Ecto neural progenitor cell (in vitro differentiated cells): Measurements from ENCODE around the gene DNASE1L2.

Experiments
- DNase-seq: peaks from one replicate; pipeline ENCODE4 v3.0.0-alpha.2; 2018; ENCODE audit warnings: low spot score

DNASE1L2 gene

DNA sequence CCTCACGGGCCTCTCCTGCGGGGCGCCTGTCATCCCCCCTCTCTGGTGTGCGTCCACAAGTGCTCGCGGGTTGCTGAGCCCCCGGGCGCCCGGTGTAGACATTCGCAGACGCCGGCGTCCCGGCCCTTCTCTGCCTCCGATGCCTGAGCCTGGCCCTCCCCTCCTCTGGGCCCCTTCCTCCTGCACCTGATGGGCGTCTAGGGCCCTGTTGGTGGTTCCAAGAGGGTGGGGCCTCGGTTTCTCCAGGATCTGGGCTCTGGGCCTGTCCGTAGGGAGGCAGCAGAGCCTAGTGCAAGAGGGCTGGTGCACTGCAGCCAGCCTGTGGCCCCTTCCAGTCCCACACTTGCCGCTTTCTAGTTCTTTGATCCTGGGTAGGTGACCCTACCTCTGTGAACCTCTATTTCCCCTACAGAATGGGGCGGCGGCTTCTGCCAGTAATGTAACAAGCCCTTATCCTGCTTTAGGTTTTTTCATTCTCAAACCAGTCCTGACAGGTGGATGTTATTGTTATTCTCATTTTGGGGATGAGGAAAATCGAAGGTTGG, 12.2 kb upstream of the DNASE1L2 start:
- DNase-seq = no peak

DNA sequence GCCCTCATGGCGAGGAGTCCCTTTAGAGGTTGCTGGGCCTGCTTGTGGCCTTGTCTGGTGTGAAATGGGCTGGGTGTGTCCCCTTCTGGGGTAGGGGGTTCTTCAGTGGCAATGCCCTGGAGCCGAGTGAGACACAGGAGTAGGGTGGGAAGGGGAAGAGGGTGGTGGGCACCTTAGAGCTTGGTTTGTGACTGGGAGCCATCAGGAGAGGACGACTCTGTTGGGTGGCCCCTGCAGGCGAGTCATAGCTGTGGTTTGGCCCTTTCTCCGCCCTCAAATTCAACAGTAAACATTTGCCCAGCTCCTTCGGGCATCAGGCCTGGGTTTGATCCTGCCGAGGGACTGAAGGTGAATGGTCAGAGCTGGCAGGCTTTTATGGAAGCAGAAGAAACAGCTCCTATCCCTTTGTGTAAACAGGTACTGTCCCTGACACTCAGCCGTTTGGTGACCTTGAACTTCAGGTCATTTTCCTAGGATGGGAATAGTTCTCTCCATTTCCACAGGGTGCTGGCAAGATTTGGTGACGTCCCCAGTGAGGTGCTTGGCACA, 9.9 kb upstream of the DNASE1L2 start:
- no peak for DNase-seq

DNA sequence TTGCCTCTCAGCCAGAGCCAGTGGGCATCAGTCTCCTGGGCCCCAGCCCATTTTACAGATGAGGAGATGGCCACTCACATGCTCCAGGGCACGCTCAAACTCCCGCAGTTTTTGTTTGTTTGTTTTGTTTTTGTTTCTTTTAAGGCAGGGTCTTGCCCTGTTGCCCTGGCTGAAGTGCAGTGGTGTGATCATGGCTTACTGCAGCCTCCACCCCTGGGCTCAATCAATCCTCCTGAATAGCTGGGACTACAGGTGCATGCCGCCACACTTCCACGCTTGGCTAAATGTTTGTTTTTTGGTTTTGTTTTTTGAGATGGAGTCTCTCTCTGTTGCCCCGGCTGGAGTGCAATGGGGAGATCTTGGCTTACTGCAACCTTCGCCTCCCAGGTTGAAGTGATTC, 9.3 kb upstream of the DNASE1L2 start:
- DNase-seq = no peak

DNA sequence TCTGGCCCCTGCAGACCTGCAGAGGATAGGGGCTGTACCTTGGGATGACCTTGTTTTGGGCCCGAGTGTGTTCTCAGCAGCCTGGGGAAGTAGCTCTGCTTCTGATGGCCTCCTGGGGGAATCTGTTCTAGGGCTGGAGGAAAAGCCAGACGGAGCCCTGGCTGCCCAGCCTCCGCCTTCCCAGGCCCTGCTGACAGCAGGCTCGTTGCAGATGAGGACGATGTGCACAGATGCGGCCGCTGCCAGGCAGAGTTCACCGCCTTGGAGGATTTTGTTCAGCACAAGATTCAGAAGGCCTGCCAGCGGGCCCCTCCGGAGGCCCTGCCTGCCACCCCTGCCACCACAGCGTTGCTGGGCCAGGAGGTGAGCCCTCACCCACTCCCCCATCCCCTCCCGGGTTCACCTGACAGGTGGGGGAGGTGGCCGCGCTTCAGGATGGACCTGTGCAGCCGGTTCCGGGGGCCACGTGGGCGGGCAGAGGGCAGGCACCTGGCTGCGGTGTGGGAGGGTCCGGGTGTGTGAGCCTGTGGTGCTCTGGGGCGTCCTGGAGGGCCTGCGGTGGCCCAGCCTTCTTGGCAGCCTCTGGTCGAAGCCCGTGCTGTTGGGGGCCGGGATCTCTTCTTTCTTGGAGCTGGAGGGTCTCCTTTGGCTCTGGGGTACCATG, 8.0 kb upstream of the DNASE1L2 start:
- no peak for DNase-seq

DNA sequence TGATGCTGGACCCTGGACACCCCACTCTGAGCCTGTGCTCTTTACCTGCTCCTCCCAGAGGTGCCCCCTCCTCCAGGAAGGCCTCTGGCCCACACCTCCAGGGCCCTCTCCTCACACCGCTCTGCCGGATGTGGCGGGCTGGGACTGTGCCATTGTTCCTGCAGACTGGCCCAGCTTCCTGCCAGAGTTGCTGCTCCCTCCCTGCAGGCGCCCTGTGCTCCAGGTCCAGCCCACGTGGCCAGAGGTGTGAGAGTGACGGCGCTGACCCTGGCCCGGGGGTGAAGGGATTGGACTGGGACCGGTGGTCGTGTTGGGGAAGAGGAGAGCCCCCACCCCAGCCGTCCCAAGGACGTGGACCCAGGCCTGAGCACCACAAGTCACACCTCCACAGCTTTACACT, 7.2 kb upstream of the DNASE1L2 start:
- DNase-seq = no peak

DNA sequence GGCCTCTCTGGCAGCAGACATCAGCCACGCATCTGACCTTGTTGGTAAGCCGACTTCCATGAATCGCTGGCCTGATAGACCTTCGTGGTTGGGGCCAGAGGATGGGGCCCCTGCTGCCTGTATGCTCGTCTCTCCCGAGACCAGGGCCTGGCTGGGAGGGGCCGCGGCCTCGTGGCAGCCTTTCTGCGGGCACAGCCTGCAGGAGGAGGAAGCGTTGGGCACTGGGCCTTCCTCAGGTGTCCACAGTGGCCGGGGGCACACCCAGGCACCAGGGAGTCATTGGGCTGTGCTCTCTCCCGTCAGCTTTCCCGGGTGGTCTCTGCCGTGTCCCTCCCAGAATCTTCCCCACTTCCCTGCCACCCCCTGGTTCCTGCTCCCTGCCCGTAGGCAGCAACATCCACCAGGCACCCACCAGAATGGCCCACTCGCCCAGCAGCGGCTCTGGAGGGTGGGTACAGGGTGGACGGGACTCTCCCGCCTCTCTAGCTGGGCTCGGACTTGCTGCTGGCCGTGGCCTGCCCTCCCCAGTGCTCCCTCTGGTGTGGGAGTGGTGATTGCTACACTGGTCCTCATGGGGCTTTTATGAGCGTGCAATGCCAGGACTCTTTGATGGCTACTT, 6.5 kb upstream of the DNASE1L2 start:
- DNase-seq = no peak

DNA sequence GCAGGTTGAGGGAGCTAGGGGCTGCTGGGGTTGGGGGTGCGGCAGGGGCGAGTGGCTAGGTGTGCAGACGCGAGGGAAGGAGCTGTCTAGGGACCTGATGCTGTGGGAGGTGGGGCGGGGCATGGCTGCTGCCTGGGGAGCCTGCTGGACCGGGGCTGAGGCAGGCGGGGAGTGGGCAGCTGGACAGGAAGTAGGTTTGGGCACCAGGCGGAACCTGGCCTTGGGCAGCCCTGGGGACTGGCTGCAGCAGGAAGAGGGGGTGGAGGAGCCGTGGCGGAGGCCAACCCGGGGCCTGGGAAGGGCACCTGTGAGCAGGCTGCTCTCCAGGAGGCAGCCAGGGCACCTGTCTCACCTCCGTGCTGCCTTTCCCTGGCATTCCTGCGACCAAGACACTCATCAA, 5.9 kb upstream of the DNASE1L2 start:
- DNase-seq = no peak

DNA sequence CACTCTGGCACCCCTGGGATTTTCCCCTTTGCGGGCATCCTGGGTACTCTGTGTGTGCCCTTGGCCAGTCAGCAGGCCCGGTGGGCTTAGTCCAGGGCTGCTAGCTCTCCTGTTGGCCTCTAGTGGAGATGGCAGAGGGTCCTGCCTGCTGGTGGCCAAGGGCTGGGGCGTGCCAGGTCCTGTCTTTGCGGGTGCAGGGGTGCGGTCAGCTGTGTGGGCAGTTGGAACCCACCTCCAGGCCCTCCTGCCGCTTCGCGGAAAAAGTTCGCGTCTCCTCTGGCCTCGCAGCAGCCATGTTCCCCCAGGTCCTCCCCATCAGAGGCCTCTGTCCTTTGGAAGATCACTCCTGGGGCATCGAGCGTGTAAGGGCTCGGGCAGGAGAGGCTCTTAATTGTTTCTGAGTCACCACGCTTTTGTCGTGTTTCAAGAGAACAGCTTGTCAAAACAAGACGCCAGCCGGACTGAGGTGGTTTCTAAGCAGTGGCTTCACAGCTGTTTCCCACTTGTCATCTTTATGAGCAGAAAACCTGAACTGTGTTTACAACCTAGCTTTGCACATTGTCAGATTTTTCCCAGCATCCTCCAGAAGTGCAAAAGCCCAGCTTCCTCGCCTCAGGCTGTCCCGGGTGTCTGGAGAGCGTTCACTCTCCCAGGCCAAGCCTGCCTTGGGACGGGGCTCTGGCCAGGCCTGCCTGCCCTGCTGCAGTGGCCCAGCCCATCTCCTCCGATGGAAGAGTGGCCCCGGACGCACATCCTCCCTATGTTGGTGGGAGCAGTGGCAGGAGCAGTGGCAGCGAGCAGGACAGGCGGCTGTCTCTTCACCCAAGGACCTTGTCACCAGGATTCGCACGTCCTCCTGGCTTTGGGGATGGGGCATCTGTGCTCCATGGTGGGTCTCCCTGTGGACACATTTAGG, 5.0 kb upstream of the DNASE1L2 start:
- no peak for DNase-seq

DNA sequence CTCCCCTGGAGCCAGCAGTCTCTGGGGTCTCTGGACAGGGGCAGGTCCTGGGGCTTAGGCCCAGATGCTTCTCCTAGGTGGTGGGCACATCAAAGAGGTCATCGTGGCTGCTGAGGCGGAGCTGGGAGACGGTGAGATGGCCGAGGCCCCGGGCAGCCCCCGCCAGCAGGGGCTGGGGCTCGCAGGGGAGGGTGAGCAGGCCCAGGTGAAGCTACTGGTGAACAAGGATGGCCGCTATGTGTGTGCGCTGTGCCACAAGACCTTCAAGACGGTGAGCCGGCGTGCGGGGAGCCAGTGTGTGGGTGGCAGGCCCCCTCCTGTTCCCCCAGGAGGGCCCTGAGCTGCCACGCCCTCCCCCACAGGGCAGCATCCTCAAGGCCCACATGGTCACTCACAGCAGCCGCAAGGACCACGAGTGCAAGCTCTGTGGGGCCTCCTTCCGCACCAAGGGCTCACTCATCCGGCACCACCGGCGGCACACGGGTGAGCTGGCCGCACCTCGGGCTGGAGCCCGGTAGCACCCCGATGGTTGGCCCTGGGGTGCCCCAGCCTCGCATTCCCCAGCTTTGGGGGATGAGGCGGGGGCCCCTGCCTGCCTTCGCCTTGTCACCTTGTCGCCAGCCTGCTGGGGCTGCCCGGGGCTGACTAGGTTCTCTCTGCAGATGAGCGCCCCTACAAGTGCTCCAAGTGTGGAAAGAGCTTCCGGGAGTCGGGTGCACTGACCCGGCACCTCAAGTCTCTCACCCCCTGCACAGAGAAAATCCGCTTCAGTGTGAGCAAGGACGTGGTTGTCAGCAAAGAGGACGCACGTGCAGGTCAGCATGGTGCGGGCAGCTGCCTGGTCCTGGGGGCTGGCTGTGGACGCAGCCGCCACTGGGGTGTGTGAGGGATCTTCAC, 3.9 kb upstream of the DNASE1L2 start:
- DNase-seq = no peak

DNA sequence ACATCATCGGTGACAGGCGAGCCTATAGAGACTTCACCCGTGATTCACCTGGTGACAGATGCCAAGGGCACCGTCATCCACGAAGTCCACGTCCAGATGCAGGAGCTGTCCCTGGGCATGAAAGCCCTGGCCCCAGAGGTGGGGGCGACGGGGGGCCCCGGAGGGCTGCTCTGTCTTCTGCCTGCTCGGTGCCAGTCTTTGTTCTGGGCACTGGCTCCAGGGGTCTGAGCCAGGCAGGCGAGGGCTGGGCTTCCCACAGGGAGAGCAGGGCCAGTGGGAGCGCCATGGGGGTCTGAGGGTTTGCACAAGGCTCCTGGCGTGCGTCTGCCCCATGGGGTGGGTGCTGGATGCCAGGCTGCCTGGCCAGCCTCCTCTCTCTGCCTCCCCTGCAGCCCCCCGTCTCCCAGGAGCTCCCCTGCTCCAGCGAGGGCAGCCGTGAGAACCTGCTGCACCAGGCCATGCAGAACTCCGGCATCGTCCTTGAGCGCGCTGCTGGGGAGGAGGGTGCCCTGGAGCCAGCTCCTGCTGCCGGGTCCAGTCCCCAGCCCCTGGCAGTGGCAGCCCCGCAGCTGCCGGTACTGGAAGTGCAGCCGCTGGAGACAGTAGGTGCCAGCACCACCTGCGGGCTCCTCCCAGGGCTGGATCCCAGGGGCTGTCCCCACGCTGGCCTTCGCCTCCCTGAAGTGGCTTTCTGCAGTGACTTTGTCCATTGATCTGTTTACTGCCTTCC, 3.0 kb upstream of the DNASE1L2 start:
- DNase-seq = no peak

DNA sequence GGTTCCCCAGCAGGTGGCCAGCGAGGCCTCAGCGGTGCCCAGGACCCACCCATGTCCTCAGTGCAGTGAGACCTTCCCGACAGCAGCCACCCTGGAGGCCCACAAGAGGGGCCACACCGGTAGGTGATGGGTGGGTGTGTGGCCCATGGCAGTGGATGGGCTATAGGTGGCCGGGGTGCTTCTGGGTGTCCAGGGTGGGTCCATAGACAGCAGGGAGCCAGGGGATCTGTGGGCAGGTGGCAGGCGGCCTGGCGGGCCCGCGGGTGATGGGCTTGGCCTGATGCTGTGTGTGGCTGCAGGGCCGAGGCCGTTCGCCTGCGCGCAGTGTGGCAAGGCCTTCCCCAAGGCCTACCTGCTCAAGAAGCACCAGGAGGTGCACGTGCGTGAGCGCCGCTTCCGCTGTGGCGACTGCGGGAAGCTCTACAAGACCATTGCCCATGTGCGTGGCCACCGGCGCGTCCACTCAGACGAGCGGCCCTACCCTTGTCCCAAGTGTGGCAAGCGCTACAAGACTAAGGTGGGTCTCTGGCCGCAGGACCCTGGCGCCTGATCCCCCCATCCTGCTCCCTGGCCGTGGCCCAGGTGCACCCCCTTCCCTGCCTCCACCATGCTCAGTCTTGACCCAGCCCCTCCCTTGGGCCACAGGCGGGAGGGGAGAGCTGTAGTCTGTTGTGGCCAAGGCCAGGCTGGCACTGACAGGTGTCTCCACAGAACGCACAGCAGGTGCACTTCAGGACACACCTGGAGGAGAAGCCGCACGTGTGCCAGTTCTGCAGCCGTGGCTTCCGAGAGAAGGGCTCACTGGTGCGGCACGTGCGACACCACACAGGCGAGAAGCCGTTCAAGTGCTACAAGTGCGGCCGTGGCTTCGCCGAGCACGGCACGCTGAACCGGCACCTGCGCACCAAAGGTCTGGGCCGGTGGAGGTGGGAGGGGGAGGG, 2.1 kb upstream of the DNASE1L2 start:
- DNase-seq = no peak

DNA sequence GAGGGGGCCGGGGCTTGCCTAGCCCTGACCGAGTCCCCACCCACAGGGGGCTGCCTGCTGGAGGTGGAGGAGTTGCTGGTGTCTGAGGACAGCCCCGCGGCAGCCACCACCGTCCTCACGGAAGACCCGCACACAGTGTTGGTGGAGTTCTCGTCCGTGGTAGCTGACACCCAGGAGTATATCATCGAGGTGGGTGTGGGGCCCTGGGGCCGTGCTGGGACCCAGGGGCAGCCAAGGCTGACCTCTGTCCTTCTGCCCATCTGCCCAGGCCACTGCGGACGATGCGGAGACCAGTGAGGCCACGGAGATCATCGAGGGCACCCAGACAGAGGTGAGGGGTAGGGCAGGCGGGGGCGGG, 1.5 kb upstream of the DNASE1L2 start:
- no peak for DNase-seq

DNA sequence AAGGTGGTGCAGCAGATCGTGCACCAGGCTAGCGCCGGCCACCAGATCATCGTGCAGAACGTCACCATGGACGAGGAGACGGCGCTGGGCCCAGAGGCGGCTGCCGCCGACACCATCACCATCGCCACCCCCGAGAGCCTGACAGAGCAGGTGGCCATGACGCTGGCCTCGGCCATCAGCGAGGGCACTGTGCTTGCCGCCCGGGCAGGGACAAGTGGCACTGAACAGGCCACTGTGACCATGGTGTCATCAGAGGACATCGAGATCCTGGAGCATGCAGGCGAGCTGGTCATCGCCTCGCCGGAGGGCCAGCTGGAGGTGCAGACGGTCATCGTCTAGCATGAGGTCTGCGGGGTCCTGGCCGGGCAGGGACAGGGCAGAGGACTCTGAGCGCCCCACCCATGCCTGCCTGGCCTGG, 1.0 kb upstream of the DNASE1L2 start:
- no peak for DNase-seq

DNA sequence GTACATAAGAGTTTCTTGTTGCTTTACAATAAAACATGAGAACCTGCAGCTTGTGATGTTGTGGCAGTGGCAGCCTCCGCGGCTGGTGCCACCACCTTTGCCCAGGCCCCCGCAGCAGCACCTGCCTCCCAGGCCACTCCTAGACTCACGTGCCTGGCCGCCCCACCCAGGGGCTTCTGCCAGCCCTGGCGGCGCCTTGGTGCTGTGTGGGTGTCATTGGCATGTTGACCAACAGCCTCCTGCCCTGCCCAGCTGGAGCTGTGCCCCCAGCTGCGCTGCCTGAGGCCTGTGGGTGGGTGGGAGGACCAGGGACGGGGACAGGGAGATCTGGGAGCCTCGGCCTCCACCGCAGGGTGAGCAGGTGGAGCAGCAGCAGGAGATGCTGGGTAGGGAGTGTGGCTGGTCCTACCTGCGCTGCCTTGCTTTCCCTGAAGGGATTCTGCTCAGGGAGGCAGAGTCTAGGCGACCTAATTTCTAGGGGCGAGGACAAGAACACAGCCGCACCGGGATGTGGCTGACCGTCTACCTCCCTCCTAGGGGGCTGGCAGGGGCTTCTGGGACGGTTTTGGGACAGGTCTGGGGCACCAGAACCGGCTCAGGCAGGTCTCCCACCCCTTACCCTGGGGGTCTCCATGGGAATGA, 428 bp upstream of the DNASE1L2 start:
- DNase-seq = no peak

DNA sequence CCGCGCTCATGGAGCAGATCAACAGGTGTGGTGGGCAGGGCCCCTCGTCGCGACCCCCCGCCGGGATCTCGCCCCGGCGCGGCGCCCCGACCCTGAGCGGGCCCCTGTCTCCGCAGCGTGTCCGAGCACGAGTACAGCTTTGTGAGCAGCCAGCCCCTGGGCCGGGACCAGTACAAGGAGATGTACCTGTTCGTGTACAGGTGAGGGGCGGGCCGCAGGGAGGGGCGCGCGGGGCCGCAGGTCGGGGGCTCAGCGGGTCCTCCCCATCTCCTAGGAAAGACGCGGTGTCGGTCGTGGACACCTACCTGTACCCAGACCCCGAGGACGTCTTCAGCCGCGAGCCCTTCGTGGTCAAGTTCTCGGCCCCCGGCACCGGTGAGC, 848 bp downstream of the DNASE1L2 start:
- no peak for DNase-seq

DNA sequence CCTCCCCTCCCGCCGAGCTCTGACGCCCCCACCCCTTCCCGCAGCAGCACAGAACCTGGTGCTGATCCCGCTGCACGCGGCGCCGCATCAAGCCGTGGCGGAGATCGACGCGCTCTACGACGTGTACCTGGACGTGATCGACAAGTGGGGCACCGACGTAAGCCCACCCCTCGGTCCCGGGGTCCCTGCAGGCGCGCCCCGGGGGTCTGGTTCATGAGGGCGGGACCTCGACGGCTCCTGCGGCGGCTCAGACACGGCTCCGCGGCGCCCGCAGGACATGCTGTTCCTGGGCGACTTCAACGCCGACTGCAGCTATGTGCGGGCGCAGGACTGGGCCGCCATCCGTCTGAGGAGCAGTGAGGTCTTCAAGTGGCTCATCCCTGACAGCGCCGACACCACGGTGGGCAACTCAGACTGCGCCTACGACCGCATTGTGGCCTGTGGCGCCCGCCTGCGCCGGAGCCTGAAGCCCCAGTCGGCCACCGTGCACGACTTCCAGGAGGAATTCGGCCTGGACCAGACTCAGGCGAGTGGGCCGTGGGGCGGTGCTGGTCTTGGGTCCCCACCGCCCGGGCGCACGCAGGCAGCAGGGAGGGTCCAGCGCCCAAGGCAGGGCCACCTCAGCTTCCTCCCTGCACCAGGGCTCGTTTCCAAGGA, 1.4 kb downstream of the DNASE1L2 start:
- no peak for DNase-seq

DNA sequence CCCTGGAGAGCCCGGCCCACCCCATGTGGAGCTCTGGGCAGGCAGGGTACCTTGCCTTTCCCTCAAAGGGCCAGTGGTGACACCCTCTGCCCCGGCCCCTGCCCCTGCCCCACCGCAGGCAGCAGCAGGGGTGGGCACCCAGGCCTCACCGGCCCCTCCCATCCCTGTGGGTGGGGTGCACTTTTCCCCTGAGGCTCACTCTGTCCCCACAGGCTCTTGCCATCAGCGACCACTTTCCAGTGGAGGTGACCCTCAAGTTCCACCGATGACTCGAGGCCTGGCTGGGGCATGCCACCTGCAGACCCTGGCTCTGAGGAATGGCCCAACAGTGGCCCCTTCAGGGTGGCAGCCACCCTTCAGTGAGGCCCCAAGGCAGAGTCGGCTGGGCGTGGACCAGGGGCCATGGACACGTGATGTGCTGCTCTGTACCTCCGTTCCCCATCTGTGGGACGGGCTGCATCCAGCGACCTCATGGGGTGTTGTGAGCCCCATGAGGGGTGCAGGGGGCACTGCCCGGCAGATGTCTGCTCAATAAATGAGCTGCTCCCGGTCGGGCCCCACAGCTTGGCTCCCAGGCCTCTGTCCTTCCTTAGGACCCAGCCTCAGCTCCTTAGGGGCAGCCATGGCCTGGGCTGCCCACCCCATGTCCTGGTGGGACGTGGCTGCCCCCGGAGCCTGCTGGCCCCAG, 2.0 kb downstream of the DNASE1L2 start:
- DNase-seq = no peak
